Measurements from ENCODE around the gene ZNF77. TPM values are rescaled to one million over a fixed set of nuclear protein-coding genes. Genes with fewer than 3 reads are reported as not detected.

The ZNF77 gene
- total and polyA plus RNA-seq, 10 of the 15 experiments (the other 5 are each of a cell fraction or from before 2014, with no cell fraction given) = 1.9 to 4.7 (median 3.0) TPM

DNA sequence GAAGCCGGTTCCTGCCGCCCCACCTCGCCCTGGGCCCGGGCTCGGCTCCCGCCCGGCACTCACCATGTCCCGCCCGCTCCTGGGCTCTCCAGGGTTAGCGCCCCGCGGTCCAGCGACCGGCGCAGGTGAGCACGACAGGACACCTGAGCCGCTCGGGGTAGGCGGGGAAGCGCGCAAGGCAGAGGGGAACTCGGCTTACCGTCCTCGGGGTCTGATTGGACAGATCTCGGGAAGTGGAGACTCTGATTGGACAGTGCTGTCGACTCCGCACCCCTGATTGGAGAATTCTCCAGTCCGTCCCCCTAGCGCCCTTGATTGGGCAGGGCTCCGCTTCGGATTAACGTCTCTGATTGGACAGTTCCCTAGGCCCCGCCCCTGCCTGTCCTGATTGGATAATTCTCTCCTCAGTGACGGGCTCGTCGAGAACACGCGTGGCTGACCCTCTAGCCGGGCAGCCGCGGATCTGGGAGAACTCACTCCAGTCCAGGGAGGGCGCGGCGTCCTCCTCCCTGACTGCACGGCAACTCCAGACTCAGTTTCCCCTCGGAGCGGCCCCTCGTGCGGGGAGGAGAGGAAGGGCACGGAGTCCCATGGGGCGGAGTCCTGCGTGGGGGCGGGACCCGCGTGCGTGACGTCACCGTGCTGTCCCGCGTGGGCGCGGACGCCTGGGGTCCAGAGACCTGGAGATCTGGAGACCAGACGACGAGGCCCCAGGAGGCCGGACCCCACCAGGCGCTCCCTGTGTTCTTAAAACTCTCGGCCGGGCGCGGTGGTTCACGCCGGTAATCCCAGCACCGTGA, at the start of gene ZNF77 (continued):
- TF ChIP-seq, protein P1, sequence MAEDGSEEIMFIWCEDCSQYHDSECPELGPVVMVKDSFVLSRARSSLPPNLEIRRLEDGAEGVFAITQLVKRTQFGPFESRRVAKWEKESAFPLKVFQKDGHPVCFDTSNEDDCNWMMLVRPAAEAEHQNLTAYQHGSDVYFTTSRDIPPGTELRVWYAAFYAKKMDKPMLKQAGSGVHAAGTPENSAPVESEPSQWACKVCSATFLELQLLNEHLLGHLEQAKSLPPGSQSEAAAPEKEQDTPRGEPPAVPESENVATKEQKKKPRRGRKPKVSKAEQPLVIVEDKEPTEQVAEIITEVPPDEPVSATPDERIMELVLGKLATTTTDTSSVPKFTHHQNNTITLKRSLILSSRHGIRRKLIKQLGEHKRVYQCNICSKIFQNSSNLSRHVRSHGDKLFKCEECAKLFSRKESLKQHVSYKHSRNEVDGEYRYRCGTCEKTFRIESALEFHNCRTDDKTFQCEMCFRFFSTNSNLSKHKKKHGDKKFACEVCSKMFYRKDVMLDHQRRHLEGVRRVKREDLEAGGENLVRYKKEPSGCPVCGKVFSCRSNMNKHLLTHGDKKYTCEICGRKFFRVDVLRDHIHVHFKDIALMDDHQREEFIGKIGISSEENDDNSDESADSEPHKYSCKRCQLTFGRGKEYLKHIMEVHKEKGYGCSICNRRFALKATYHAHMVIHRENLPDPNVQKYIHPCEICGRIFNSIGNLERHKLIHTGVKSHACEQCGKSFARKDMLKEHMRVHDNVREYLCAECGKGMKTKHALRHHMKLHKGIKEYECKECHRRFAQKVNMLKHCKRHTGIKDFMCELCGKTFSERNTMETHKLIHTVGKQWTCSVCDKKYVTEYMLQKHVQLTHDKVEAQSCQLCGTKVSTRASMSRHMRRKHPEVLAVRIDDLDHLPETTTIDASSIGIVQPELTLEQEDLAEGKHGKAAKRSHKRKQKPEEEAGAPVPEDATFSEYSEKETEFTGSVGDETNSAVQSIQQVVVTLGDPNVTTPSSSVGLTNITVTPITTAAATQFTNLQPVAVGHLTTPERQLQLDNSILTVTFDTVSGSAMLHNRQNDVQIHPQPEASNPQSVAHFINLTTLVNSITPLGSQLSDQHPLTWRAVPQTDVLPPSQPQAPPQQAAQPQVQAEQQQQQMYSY (CRISPR knock-in tag; IDR thresholded peaks at IDR 0.05) = no peak
- TF ChIP-seq, protein P2, sequence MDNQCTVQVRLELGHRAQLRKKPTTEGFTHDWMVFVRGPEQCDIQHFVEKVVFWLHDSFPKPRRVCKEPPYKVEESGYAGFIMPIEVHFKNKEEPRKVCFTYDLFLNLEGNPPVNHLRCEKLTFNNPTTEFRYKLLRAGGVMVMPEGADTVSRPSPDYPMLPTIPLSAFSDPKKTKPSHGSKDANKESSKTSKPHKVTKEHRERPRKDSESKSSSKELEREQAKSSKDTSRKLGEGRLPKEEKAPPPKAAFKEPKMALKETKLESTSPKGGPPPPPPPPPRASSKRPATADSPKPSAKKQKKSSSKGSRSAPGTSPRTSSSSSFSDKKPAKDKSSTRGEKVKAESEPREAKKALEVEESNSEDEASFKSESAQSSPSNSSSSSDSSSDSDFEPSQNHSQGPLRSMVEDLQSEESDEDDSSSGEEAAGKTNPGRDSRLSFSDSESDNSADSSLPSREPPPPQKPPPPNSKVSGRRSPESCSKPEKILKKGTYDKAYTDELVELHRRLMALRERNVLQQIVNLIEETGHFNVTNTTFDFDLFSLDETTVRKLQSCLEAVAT (IDR thresholded peaks at IDR 0.05) = no peak
- no peak for TF ChIP-seq PAX8 (IDR thresholded peaks at IDR 0.05)

DNA sequence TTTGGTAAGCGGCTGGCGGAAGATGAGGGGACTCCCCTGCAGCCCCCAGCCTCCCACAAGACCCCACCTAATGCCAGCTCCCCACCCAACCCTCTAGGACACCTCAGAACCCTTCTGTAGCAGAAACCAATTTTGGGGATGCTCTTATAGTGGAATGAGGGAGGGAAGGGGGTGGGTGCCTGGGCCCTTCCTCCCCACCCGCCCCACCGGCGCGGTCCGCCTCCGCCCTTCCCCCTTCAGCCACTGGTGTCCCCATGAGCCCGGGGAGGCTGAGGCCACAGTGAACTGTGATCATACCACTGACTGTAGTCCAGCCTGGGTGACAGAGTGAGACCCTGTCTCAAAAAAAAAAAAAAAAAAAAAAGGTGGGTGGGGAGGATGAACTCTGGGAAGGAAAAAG, 48.8 kb upstream of the ZNF77 start:
- FAIRE-seq = no peak
- CTCF ChIA-PET = no interaction called here
- H3K4me1 ChIP-seq (ENCODE audit: control insufficient read depth, insufficient read depth, low read length) = no peaks in the 10 kb centered on the region
- no peak for TF ChIP-seq EP300 (IDR thresholded peaks at IDR 0.05; ENCODE audit: borderline replicate concordance in 1 of 2, control insufficient read depth in 1 of 2, low read depth in 2 of 2, low read length in 2 of 2)
- TF ChIP-seq, protein P3, sequence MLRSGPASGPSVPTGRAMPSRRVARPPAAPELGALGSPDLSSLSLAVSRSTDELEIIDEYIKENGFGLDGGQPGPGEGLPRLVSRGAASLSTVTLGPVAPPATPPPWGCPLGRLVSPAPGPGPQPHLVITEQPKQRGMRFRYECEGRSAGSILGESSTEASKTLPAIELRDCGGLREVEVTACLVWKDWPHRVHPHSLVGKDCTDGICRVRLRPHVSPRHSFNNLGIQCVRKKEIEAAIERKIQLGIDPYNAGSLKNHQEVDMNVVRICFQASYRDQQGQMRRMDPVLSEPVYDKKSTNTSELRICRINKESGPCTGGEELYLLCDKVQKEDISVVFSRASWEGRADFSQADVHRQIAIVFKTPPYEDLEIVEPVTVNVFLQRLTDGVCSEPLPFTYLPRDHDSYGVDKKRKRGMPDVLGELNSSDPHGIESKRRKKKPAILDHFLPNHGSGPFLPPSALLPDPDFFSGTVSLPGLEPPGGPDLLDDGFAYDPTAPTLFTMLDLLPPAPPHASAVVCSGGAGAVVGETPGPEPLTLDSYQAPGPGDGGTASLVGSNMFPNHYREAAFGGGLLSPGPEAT (IDR thresholded peaks at IDR 0.05; ENCODE audit: low read depth) = no peak
- TF ChIP-seq KDM1A (IDR thresholded peaks at IDR 0.05; ENCODE audit: borderline replicate concordance) = no peak
- no peak for TF ChIP-seq MEF2B (IDR thresholded peaks at IDR 0.05; ENCODE audit: partially characterized antibody, poor library complexity, severe bottlenecking)
- no peak for TF ChIP-seq ZNF384 (IDR thresholded peaks at IDR 0.05; ENCODE audit: borderline replicate concordance, low read depth, low read length)
- TF ChIP-seq POU2F2 (IDR thresholded peaks at IDR 0.05; ENCODE audit: borderline replicate concordance, low read depth, low read length) = no peak
- TF ChIP-seq, protein P4, sequence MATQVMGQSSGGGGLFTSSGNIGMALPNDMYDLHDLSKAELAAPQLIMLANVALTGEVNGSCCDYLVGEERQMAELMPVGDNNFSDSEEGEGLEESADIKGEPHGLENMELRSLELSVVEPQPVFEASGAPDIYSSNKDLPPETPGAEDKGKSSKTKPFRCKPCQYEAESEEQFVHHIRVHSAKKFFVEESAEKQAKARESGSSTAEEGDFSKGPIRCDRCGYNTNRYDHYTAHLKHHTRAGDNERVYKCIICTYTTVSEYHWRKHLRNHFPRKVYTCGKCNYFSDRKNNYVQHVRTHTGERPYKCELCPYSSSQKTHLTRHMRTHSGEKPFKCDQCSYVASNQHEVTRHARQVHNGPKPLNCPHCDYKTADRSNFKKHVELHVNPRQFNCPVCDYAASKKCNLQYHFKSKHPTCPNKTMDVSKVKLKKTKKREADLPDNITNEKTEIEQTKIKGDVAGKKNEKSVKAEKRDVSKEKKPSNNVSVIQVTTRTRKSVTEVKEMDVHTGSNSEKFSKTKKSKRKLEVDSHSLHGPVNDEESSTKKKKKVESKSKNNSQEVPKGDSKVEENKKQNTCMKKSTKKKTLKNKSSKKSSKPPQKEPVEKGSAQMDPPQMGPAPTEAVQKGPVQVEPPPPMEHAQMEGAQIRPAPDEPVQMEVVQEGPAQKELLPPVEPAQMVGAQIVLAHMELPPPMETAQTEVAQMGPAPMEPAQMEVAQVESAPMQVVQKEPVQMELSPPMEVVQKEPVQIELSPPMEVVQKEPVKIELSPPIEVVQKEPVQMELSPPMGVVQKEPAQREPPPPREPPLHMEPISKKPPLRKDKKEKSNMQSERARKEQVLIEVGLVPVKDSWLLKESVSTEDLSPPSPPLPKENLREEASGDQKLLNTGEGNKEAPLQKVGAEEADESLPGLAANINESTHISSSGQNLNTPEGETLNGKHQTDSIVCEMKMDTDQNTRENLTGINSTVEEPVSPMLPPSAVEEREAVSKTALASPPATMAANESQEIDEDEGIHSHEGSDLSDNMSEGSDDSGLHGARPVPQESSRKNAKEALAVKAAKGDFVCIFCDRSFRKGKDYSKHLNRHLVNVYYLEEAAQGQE (IDR thresholded peaks at IDR 0.05; ENCODE audit: low read depth, low read length) = no peak

More for the DNA sequence above, 48.8 kb upstream of the ZNF77 start:
- no peaks in the 10 kb centered on the region for H3K9me3 ChIP-seq (replicated peaks; ENCODE audit: control insufficient read depth, insufficient read depth, low read length)
- no peak overlapping the region for H3K27ac ChIP-seq (ENCODE audit: control insufficient read depth, insufficient read depth)
- no peaks in the 10 kb centered on the region for H3K27me3 ChIP-seq (replicated peaks in 1 of 2; ENCODE audit: control insufficient read depth in 2 of 2, insufficient read depth in 2 of 2, low read length in 1 of 2)
- ChIA-PET POLR2A (no interaction called here), RAD21 (ENCODE audit: unreplicated experiment) (no interaction called here), SMC1A (ENCODE audit: uncharacterized antibody, unreplicated experiment) (no interaction called here)
- H4K20me1 ChIP-seq (ENCODE audit: control insufficient read depth, insufficient read depth) = no peaks in the 10 kb centered on the region
- H3K79me2 ChIP-seq (ENCODE audit: control insufficient read depth, insufficient read depth, low read length) = no peaks in the 10 kb centered on the region
- DNase-seq (ENCODE audit: low read depth, low spot score) = no peak
- H3K4me2 ChIP-seq (ENCODE audit: control insufficient read depth, insufficient read depth) = no peak overlapping the region
- 58% methylated on average over 2 of the region's 9 CpGs for WGBS (ENCODE audit: insufficient coverage, insufficient replicate concordance, low lambda C conversion rate, missing lambda C conversion rate)
- in situ Hi-C loops (cut with MboI) (no loop called here), intact Hi-C loops (cut with micrococcal nuclease; ENCODE audit: unreplicated experiment) (no loop called here)
- H3K36me3 ChIP-seq (ENCODE audit: control insufficient read depth in 2 of 2, insufficient read depth in 2 of 2, low read length in 1 of 2) = no peaks in the 10 kb centered on the region
- no peak for ATAC-seq
- H2AFZ ChIP-seq (ENCODE audit: control insufficient read depth, low read depth, low read length) = no peak overlapping the region
- BruUV-seq (replicated peaks) = no TSS peak
- H3K4me3 ChIP-seq = no peak overlapping the region
- H3K9ac ChIP-seq (ENCODE audit: control insufficient read depth, insufficient read depth, low read length) = no peak overlapping the region

Data from GM12878 (cell line).